GM18858 (cell line): Measurements from ENCODE around the gene CEACAM6.

ENCODE experiments used
- ATAC-seq: cut with Tn5 transposase; IDR thresholded peaks from one replicate; pipeline ENCODE4 v1.9.1; 2021; ENCODE audit not compliant: unreplicated experiment

The CEACAM6 gene

GRCh38 chr19:41795031-41795461 lies 39.7 kb downstream of the CEACAM6 start:
- ATAC-seq: no peak

- ATAC-seq: no peak
Measured at GRCh38 chr19:41796362-41796761, 41.0 kb downstream of the CEACAM6 start, which contains the start of gene CEACAM3. Gene CEACAM3, plus strand, starts transcription at chr19:41796587. Its CDS starts 91 bp downstream, at chr19:41796678.

GRCh38 chr19:41796901-41797300 lies 41.6 kb downstream of the CEACAM6 start:
- ATAC-seq: no peak

GRCh38 chr19:41799444-41800000 lies 44.2 kb downstream of the CEACAM6 start:
- no peak for ATAC-seq

GRCh38 chr19:41801031-41801430 lies 45.7 kb downstream of the CEACAM6 start:
- ATAC-seq: no peak

- ATAC-seq: no peak
Measured at GRCh38 chr19:41801792-41802211, 46.5 kb downstream of the CEACAM6 start.

- no peak for ATAC-seq
Measured at GRCh38 chr19:41802770-41803169, 47.4 kb downstream of the CEACAM6 start.

- ATAC-seq: no peak
Measured at GRCh38 chr19:41804336-41804735, 49.0 kb downstream of the CEACAM6 start.

GRCh38 chr19:41807176-41807575 lies 51.8 kb downstream of the CEACAM6 start:
- ATAC-seq: no peak

- ATAC-seq: no peak
Measured at GRCh38 chr19:41808663-41809566, 53.6 kb downstream of the CEACAM6 start.

GRCh38 chr19:41810301-41810700 lies 55.0 kb downstream of the CEACAM6 start:
- no peak for ATAC-seq

GRCh38 chr19:41811036-41811435 lies 55.7 kb downstream of the CEACAM6 start:
- ATAC-seq: no peak

GRCh38 chr19:41811981-41812380 lies 56.7 kb downstream of the CEACAM6 start:
- no peak for ATAC-seq

- ATAC-seq: no peak
Measured at GRCh38 chr19:41813911-41814310, 58.6 kb downstream of the CEACAM6 start.

- ATAC-seq: no peak
Measured at GRCh38 chr19:41815301-41815700, 60.0 kb downstream of the CEACAM6 start.

- ATAC-seq: no peak
Measured at GRCh38 chr19:41816761-41817160, 61.4 kb downstream of the CEACAM6 start.

- ATAC-seq: no peak
Measured at GRCh38 chr19:41821003-41821735, 65.8 kb downstream of the CEACAM6 start.
